ENCODE results near the gene HSD17B1. TPM values are rescaled to one million over a fixed set of nuclear protein-coding genes. Genes with fewer than 3 reads are reported as not detected.

Gene HSD17B1
- total RNA-seq, 4 donors from 2014 or later, result 0.33 to 0.66 (median 0.47) TPM; not detected in 1

DNA sequence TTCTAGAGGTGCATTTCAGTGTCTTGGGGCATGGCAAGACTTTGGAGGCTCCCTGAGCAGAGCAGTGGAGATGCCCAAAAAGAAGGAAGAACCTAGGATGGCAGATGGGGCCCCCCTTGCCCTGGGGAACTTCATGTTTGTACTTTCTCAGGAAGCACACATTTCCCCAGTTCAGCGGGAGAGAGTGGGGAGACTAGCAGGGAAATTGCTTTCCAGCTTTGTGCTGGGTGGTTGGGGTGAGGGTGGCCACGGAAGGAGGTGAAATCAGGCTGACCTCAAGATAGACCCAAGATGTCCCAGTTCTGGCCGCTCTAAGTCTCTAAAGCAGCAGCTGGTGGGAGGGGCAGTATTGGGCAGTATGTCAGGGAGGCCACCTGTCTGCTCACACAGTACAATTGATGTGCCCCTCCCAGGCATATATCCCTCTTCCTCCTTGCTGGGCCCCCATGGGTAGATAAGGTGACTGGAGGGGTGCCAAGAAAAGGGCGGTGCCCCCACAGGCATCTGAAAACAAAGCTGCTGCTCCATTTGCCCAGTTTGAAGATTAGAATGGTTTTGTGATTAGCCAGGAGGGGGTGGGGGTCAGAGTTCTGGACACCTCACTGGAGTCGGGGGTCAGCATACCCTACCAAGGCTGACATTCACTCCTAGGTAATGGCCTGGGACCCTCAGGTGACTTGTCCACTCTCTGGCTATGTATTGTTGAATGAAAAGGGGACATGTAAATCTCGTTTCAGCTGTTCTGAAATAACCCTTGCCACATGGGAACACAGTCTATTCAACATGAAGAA is 33.8 kb upstream of the HSD17B1 start:
- peak in 1 of 2 donors; percentile 61 for DNase-seq
- peaks cover 0 to 36% of the 10 kb centered on the region in 2 donors for H3K36me3 ChIP-seq
- TF ChIP-seq, protein P1, sequence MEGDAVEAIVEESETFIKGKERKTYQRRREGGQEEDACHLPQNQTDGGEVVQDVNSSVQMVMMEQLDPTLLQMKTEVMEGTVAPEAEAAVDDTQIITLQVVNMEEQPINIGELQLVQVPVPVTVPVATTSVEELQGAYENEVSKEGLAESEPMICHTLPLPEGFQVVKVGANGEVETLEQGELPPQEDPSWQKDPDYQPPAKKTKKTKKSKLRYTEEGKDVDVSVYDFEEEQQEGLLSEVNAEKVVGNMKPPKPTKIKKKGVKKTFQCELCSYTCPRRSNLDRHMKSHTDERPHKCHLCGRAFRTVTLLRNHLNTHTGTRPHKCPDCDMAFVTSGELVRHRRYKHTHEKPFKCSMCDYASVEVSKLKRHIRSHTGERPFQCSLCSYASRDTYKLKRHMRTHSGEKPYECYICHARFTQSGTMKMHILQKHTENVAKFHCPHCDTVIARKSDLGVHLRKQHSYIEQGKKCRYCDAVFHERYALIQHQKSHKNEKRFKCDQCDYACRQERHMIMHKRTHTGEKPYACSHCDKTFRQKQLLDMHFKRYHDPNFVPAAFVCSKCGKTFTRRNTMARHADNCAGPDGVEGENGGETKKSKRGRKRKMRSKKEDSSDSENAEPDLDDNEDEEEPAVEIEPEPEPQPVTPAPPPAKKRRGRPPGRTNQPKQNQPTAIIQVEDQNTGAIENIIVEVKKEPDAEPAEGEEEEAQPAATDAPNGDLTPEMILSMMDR (IDR thresholded peaks at IDR 0.05 in 4 of 5, conservative IDR thresholded peaks at IDR 0.05 in 1 of 5), result no peak
- no peak for TF ChIP-seq POLR2A (IDR thresholded peaks at IDR 0.05)
- in situ Hi-C loops (cut with MboI; ENCODE audit: low sequenced_read_pairs in 4 of 4), result no loop called here
- H3K27me3 ChIP-seq, result no peaks in the 10 kb centered on the region
- no peaks in the 10 kb centered on the region for H3K9me3 ChIP-seq
- H3K4me3 ChIP-seq, result no peak overlapping the region
- H3K4me1 ChIP-seq, result peaks cover 63 to 65% of the 10 kb centered on the region in 2 donors
- intact Hi-C loops (cut with DNase I; ENCODE audit: low total_unique reads), result loop anchor here (2.0 to 5.0 kb wide), 3 partner anchors 60 to 197 kb away; partner anchors contain the start of gene ATP6V0A1
- peak; percentile 7 to 26 for ATAC-seq
- H3K27ac ChIP-seq, result peak overlapping the region; percentile 77 to 89 (median 86)

DNA sequence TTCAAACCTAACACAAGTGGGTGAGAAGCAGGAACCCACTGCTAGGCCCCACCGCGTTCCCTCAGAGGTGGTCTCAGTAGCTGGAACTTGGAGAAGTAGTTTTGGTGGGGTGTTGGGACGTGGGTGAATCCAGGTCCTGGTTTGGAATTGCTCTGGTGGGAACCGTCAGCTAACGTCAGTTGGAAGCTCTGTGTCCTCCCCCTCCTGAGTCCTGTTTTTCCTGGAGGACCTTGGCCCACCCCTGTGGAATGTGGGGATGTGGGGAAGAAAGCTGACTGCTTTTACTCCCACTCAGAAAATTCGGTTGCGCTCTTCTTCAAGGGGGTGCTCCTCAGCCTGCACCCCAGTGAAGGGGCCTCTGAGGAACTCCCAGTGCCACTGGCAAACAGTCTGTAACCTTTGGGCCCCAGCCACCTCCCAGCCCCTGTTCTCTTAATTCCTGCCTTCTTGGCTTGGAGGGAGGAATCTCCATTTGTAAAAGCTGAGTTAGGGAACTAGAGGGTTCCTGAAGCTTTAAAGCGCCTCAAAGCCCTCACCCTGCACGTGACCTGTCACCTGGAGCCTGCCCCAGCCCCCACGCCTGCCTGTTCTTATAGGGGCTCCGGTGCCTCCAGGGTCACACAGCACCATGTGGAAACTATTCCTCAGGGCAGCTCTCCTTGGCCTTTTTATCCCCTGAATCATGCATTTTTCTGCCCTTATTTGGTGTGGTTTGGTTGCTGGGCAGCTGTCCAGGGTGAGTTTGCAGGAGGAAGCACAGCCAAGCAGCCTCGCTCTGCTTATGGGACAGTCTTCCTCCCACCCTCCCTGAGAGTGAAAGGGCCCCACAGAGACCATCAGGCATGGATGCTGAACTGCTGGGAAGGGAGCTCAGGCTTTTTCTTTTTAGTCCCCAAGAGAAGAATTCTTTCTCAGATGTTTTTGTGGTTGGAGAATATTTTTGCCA is 32.9 kb upstream of the HSD17B1 start:
- Histone ChIP-seq H3K4me3 (no peak overlapping the region), H3K27ac (peak overlapping the region; percentile 77 to 89 (median 86)), H3K9me3 (no peaks in the 10 kb centered on the region), H3K27me3 (no peaks in the 10 kb centered on the region), H3K4me1 (peaks cover 63 to 68% of the 10 kb centered on the region in 2 donors), H3K36me3 (peaks cover 0 to 28% of the 10 kb centered on the region in 2 donors)
- TF ChIP-seq POLR2A (IDR thresholded peaks at IDR 0.05), result no peak
- TF ChIP-seq, protein P1 (IDR thresholded peaks at IDR 0.05 in 4 of 5, conservative IDR thresholded peaks at IDR 0.05 in 1 of 5), result no peak
- intact Hi-C loops (cut with DNase I; ENCODE audit: low total_unique reads) (loop anchor here (2.0 to 5.0 kb wide), 3 partner anchors 61 to 198 kb away; partner anchors contain the start of gene ATP6V0A1), in situ Hi-C loops (cut with MboI; ENCODE audit: low sequenced_read_pairs in 4 of 4) (loop anchor here in 1 of 4 donors (10.0 kb wide), 1 partner anchor 105 kb away; no protein-coding TSS in a partner anchor)
- peak; percentile 79 to 85 for DNase-seq
- ATAC-seq, result peak; percentile 22 to 49

DNA sequence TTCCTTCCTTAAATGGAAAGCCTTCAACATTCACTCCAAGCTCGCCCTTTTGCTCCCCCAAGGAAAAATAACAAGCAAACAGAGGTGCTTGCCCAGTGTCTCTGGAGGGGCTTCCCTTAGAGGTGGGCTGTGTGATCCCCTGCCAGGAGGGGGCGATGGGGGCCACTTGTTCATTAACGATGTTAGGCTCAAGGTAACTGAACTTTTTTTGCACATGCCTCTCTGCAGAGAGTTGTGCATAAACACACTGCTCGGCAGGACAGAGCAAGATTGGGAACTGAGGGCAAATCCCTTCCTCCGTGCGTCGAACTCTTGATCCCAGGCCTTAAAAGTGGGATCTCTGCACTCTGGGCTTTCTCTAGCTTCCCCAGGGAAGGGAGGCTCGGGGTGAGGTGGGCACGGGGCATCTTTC is 32.2 kb upstream of the HSD17B1 start:
- in situ Hi-C loops (cut with MboI; ENCODE audit: low sequenced_read_pairs in 4 of 4), result loop anchor here in 1 of 4 donors (10.0 kb wide), 1 partner anchor 106 kb away; no protein-coding TSS in a partner anchor

DNA sequence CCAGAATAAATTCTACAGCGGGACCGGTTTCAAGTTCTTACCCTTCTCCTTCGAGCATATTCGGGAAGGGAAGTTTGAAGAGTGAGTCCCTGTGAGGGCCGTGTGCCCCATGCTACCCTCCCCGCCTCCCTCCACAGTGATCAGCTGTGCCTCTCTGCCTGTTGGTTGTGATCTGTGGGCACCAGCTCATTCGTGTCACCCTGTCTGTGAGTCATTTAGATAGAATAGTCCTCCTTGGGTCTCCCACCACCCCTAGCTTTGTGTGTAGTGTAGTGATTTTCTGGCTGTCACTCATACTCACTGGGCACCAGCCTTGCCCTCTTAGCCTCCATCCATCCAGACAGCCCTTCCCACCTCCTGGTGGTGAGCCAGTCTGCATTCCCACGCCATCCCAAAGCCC is 31.7 kb upstream of the HSD17B1 start:
- no peak for DNase-seq
- in situ Hi-C loops (cut with MboI; ENCODE audit: low sequenced_read_pairs in 4 of 4), result loop anchor here in 1 of 4 donors (10.0 kb wide), 1 partner anchor 106 kb away; no protein-coding TSS in a partner anchor
- ATAC-seq, result no peak
- intact Hi-C loops (cut with DNase I; ENCODE audit: low total_unique reads), result no loop called here
- Histone ChIP-seq H3K4me1 (peaks cover 75 to 76% of the 10 kb centered on the region in 2 donors), H3K27ac (peak overlapping the region; percentile 77 to 89 (median 86)), H3K27me3 (no peaks in the 10 kb centered on the region), H3K4me3 (no peak overlapping the region), H3K9me3 (no peaks in the 10 kb centered on the region), H3K36me3 (peaks cover 0 to 24% of the 10 kb centered on the region in 2 donors)
- TF ChIP-seq POLR2A (IDR thresholded peaks at IDR 0.05), result no peak
- TF ChIP-seq, protein P1 (IDR thresholded peaks at IDR 0.05 in 4 of 5, conservative IDR thresholded peaks at IDR 0.05 in 1 of 5), result no peak

More for the DNA sequence above, 32.2 kb upstream of the HSD17B1 start:
- H3K27me3 ChIP-seq, result no peaks in the 10 kb centered on the region
- H3K27ac ChIP-seq, result peak overlapping the region; percentile 77 to 89 (median 86)
- H3K9me3 ChIP-seq, result no peaks in the 10 kb centered on the region
- TF ChIP-seq, protein P1 (IDR thresholded peaks at IDR 0.05 in 4 of 5, conservative IDR thresholded peaks at IDR 0.05 in 1 of 5), result no peak
- TF ChIP-seq POLR2A (IDR thresholded peaks at IDR 0.05), result no peak
- peaks cover 71 to 74% of the 10 kb centered on the region in 2 donors for H3K4me1 ChIP-seq
- H3K4me3 ChIP-seq, result no peak overlapping the region
- intact Hi-C loops (cut with DNase I; ENCODE audit: low total_unique reads), result no loop called here
- peaks cover 0 to 24% of the 10 kb centered on the region in 2 donors for H3K36me3 ChIP-seq
- no peak for DNase-seq
- no peak for ATAC-seq
